ENCODE data around the gene NCMAP.
"Not testable (repeated sequence)": the region's sequence is repeated elsewhere in the genome, so short reads cannot be mapped to it uniquely, and the experiment has no call there.

Gene NCMAP

GRCh38 chr1:24544239-24544638, 11.6 kb upstream of the NCMAP start:
- DNase-seq, result no peak

- no peak for DNase-seq
Observed at GRCh38 chr1:24545662-24546061, 10.2 kb upstream of the NCMAP start.

GRCh38 chr1:24547195-24547594, 8.7 kb upstream of the NCMAP start:
- DNase-seq, result no peak

- no peak for DNase-seq
Observed at GRCh38 chr1:24548070-24548469, 7.8 kb upstream of the NCMAP start.

- not testable (repeated sequence) for DNase-seq
Observed at GRCh38 chr1:24549210-24549609, 6.7 kb upstream of the NCMAP start.

GRCh38 chr1:24551290-24551959, 4.5 kb upstream of the NCMAP start:
- DNase-seq, result no peak

GRCh38 chr1:24551960-24552571, 3.8 kb upstream of the NCMAP start:
- DNase-seq, result no peak

- DNase-seq, result no peak
Observed at GRCh38 chr1:24553931-24554330, 2.0 kb upstream of the NCMAP start.

GRCh38 chr1:24554714-24555113, 1.2 kb upstream of the NCMAP start:
- no peak for DNase-seq

- DNase-seq, result no peak
Observed at GRCh38 chr1:24556414-24556795, 518 bp downstream of the NCMAP start.

- DNase-seq, result no peak
Observed at GRCh38 chr1:24557220-24557619, 1.3 kb downstream of the NCMAP start.

GRCh38 chr1:24557711-24558131, 1.8 kb downstream of the NCMAP start:
- DNase-seq, result no peak

- no peak for DNase-seq
Observed at GRCh38 chr1:24558455-24558854, 2.6 kb downstream of the NCMAP start.

- no peak for DNase-seq
Observed at GRCh38 chr1:24558902-24559791, 3.3 kb downstream of the NCMAP start.

- DNase-seq, result no peak
Observed at GRCh38 chr1:24560361-24560760, 4.5 kb downstream of the NCMAP start.

GRCh38 chr1:24562625-24563024, 6.7 kb downstream of the NCMAP start:
- no peak for DNase-seq

- DNase-seq, result no peak
Observed at GRCh38 chr1:24564695-24565094, 8.8 kb downstream of the NCMAP start.

- no peak for DNase-seq
Observed at GRCh38 chr1:24566236-24566867, 10.5 kb downstream of the NCMAP start.

GRCh38 chr1:24567792-24568388, 12.0 kb downstream of the NCMAP start:
- no peak for DNase-seq

GRCh38 chr1:24568475-24568874, 12.6 kb downstream of the NCMAP start:
- DNase-seq, result no peak

GRCh38 chr1:24570265-24571125, 14.6 kb downstream of the NCMAP start:
- DNase-seq, result no peak

GRCh38 chr1:24572301-24572700, 16.4 kb downstream of the NCMAP start:
- no peak for DNase-seq

Data from AML-193 (cell line).